ENCODE measurements around the gene FAM98B.

- TF ChIP-seq HDAC1 (IDR thresholded peaks at IDR 0.05) (no peak), ZNF12 (CRISPR knock-in tag; IDR thresholded peaks at IDR 0.05) (no peak), EZH2 (IDR thresholded peaks at IDR 0.05; ENCODE audit: borderline replicate concordance, low read depth, low read length) (no peak), TEAD4 (IDR thresholded peaks at IDR 0.05; ENCODE audit: low read length) (no peak), TEAD4 (CRISPR knock-in tag; IDR thresholded peaks at IDR 0.05; ENCODE audit: borderline replicate concordance) (no peak), SRSF1 (IDR thresholded peaks at IDR 0.05; ENCODE audit: low read depth, low read length) (no peak), LEF1 (IDR thresholded peaks at IDR 0.05) (no peak)
- TF ChIP-seq, protein P1, sequence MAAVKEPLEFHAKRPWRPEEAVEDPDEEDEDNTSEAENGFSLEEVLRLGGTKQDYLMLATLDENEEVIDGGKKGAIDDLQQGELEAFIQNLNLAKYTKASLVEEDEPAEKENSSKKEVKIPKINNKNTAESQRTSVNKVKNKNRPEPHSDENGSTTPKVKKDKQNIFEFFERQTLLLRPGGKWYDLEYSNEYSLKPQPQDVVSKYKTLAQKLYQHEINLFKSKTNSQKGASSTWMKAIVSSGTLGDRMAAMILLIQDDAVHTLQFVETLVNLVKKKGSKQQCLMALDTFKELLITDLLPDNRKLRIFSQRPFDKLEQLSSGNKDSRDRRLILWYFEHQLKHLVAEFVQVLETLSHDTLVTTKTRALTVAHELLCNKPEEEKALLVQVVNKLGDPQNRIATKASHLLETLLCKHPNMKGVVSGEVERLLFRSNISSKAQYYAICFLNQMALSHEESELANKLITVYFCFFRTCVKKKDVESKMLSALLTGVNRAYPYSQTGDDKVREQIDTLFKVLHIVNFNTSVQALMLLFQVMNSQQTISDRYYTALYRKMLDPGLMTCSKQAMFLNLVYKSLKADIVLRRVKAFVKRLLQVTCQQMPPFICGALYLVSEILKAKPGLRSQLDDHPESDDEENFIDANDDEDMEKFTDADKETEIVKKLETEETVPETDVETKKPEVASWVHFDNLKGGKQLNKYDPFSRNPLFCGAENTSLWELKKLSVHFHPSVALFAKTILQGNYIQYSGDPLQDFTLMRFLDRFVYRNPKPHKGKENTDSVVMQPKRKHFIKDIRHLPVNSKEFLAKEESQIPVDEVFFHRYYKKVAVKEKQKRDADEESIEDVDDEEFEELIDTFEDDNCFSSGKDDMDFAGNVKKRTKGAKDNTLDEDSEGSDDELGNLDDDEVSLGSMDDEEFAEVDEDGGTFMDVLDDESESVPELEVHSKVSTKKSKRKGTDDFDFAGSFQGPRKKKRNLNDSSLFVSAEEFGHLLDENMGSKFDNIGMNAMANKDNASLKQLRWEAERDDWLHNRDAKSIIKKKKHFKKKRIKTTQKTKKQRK (IDR thresholded peaks at IDR 0.05; ENCODE audit: borderline replicate concordance, low read depth, low read length) = no peak
These were observed 22.2 kb downstream of the FAM98B start for GRCh38 chr15:38476120-38476519.
